ENCODE data around the gene PBX2. TPM values are rescaled to one million over a fixed set of nuclear protein-coding genes. Genes with fewer than 3 reads are reported as not detected.

The PBX2 gene
- total and polyA plus RNA-seq, 2 of the 4 experiments (the other 2 are of a cell fraction), result 17.7 to 56.8 TPM

GRCh38 chr6:32189069-32189741, 797 bp downstream of the PBX2 start (continued):
- no peak for TF ChIP-seq USF2 (IDR thresholded peaks at IDR 0.05; ENCODE audit: low read depth, low read length)
- no peak for TF ChIP-seq RAD21 (IDR thresholded peaks at IDR 0.05; ENCODE audit: low read length)

GRCh38 chr6:32188381-32189068, 1.5 kb downstream of the PBX2 start:
- Histone ChIP-seq H3K9me3 (ENCODE audit: control insufficient read depth, insufficient read depth, low read length) (no peaks in the 10 kb centered on the region), H3K79me1 (ENCODE audit: low read depth in 1 of 2, low read length in 2 of 2) (peaks cover 21 to 64% of the 10 kb centered on the region in 2 experiments), H3K18ac (ENCODE audit: low read depth, low read length) (peak overlapping the region; percentile 45), H3K4ac (ENCODE audit: low read depth, low read length) (peak overlapping the region; percentile 97), H4K8ac (ENCODE audit: low read depth in 2 of 2, low read length in 2 of 2) (peak overlapping the region; percentile 76 to 87), H2AFZ (replicated peaks; ENCODE audit: low read length, poor library complexity) (peak overlapping the region; percentile 67), H2BK5ac (ENCODE audit: low read depth, low read length, poor library complexity, severe bottlenecking) (peak overlapping the region; percentile 83), H3K56ac (ENCODE audit: extremely low read depth, insufficient read depth, low read length) (peak overlapping the region; percentile 98), H2AK9ac (replicated peaks; ENCODE audit: low read depth, low read length, poor library complexity) (peak overlapping the region; percentile 88), H3K27me3 (ENCODE audit: control insufficient read depth, insufficient read depth, low read length) (no peaks in the 10 kb centered on the region), H3K14ac (replicated peaks; ENCODE audit: low read depth, low read length) (peak overlapping the region; percentile 99), H3K9me1 (ENCODE audit: insufficient read depth, low read length) (peaks cover 16% of the 10 kb centered on the region), H3K9ac (ENCODE audit: low read depth, low read length) (peak overlapping the region; percentile 99), H3K4me3 (ENCODE audit: insufficient read depth, low read depth, low read length) (peak overlapping the region; percentile 75), H2BK15ac (ENCODE audit: low read depth, low read length) (peak overlapping the region; percentile 41; the same call in 1 of the 3 replicates), H3K4me2 (ENCODE audit: low read depth, low read length) (peak overlapping the region; percentile 85), H3K27ac (ENCODE audit: insufficient read depth, low read length) (peak overlapping the region; percentile 91), H4K5ac (ENCODE audit: low read depth, low read length) (peak overlapping the region; percentile 65), H4K91ac (ENCODE audit: insufficient read depth, low read depth, low read length) (peak overlapping the region; percentile 96), H2BK20ac (ENCODE audit: low read depth, low read length) (0 out of 2 replicates have a peak overlapping the region, but pooled peaks have one; percentile 1), H2AK5ac (ENCODE audit: low read depth, low read length) (peak overlapping the region; percentile 99), H4K20me1 (ENCODE audit: insufficient read depth, low read length) (no peaks in the 10 kb centered on the region), H3K36me3 (ENCODE audit: control insufficient read depth, insufficient read depth, low read length) (peaks cover 23% of the 10 kb centered on the region), H3K23ac (ENCODE audit: low read depth, low read length) (peak overlapping the region; percentile 99), H2BK120ac (ENCODE audit: low read depth, low read length) (peak overlapping the region; percentile 72), H3K4me1 (ENCODE audit: control insufficient read depth, insufficient read depth, low read length) (peaks cover 12% of the 10 kb centered on the region)
- DNase-seq (peak; percentile 12), ATAC-seq (ENCODE audit: low read depth) (peak; percentile 18)
- ChIA-PET CTCF (no interaction called here), POLR2A (ENCODE audit: unreplicated experiment) (interaction anchor here (0.6 to 1.8 kb wide), 2 partner anchors 11 to 66 kb away, joined by 5 to 7 read pairs; no protein-coding TSS in a partner anchor)
- no TSS peak for BruUV-seq (replicated peaks)
- in situ Hi-C loops (cut with MboI; ENCODE audit: low sequenced_read_pairs) (loop anchor here (25.0 kb wide), 1 partner anchor 774 kb away; the partner anchor contains the start of genes BRD2 and HLA-DMA), dilution Hi-C loops (cut with HindIII; ENCODE audit: low sequenced_read_pairs, unreplicated experiment) (no loop called here), intact Hi-C loops (cut with micrococcal nuclease) (loop anchor here (5.0 kb wide), 1 partner anchor 784 kb away; no protein-coding TSS in a partner anchor)
- 10% methylated on average over 4 of the region's 13 CpGs; no CpG with 5 or more reads in 1 of the 2 experiments for WGBS, 2 experiments (ENCODE audit: extremely low coverage in 2 of 2, insufficient read length in 1 of 2)
- TF ChIP-seq POLR2A (IDR thresholded peaks at IDR 0.05; ENCODE audit: low read depth, low read length) (no peak), CEBPB (IDR thresholded peaks at IDR 0.05; ENCODE audit: low read depth, low read length) (peak; percentile 53)
